ENCODE measurements around the gene HSF2. TPM values are rescaled to one million over a fixed set of nuclear protein-coding genes. Genes with fewer than 3 reads are reported as not detected.

The HSF2 gene
- total and polyA plus RNA-seq, 2 experiments from 2014 or later: 10.0 to 18.1 TPM

- Histone ChIP-seq H3K9me2 (ENCODE audit: insufficient read depth) (no peaks in the 10 kb centered on the region), H4K20me1 (replicated peaks; ENCODE audit: insufficient read depth) (peaks cover 18% of the 10 kb centered on the region; the same call in 1 of the 2 replicates), H3K79me2 (replicated peaks; ENCODE audit: insufficient read depth) (peaks cover 53% of the 10 kb centered on the region), H3K27me3 (ENCODE audit: insufficient read depth) (no peaks in the 10 kb centered on the region), H3K4me1 (ENCODE audit: insufficient read depth) (peaks cover 22% of the 10 kb centered on the region), H3K4me3 (no peak overlapping the region), H3K4me2 (no peak overlapping the region), H3K36me3 (ENCODE audit: insufficient read depth) (no peaks in the 10 kb centered on the region), H2AFZ (no peak overlapping the region), H3K27ac (ENCODE audit: low read depth) (no peak overlapping the region), H3F3A (replicated peaks; ENCODE audit: low read depth) (no peaks in the 10 kb centered on the region)
- Mint-ChIP-seq H3K4me1 (peaks cover 31% of the 10 kb centered on the region), H3K4me3 (no peak overlapping the region), H3K27ac (no peak overlapping the region), H3K9me3 (no peaks in the 10 kb centered on the region), H3K36me3 (ENCODE audit: low read depth) (peaks cover 18% of the 10 kb centered on the region), H3K27me3 (ENCODE audit: insufficient read depth, low read depth, poor library complexity) (no peaks in the 10 kb centered on the region)
- no peak for TF ChIP-seq STAT1 (IDR thresholded peaks at IDR 0.05; ENCODE audit: unreplicated experiment)
- TF ChIP-seq, protein P1, sequence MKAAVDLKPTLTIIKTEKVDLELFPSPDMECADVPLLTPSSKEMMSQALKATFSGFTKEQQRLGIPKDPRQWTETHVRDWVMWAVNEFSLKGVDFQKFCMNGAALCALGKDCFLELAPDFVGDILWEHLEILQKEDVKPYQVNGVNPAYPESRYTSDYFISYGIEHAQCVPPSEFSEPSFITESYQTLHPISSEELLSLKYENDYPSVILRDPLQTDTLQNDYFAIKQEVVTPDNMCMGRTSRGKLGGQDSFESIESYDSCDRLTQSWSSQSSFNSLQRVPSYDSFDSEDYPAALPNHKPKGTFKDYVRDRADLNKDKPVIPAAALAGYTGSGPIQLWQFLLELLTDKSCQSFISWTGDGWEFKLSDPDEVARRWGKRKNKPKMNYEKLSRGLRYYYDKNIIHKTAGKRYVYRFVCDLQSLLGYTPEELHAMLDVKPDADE (IDR thresholded peaks at IDR 0.05): no peak
- TF ChIP-seq JUNB (IDR thresholded peaks at IDR 0.05; ENCODE audit: unreplicated experiment): no peak
- no peak for TF ChIP-seq CREB1 (CRISPR knock-in tag; IDR thresholded peaks at IDR 0.05; ENCODE audit: low read depth)
- TF ChIP-seq ZNF462 (CRISPR knock-in tag; IDR thresholded peaks at IDR 0.05): no peak
- no peak for TF ChIP-seq ZNF114 (CRISPR knock-in tag; IDR thresholded peaks at IDR 0.05)
- no peak for TF ChIP-seq POLR2AphosphoS5 (IDR thresholded peaks at IDR 0.05; ENCODE audit: low read depth)
- no peak for TF ChIP-seq EZH2 (IDR thresholded peaks at IDR 0.05; ENCODE audit: low read depth, unreplicated experiment)
- no peak for TF ChIP-seq CTCF (conservative IDR thresholded peaks at IDR 0.05; ENCODE audit: low read depth in 2 of 2)
- TF ChIP-seq, protein P2, sequence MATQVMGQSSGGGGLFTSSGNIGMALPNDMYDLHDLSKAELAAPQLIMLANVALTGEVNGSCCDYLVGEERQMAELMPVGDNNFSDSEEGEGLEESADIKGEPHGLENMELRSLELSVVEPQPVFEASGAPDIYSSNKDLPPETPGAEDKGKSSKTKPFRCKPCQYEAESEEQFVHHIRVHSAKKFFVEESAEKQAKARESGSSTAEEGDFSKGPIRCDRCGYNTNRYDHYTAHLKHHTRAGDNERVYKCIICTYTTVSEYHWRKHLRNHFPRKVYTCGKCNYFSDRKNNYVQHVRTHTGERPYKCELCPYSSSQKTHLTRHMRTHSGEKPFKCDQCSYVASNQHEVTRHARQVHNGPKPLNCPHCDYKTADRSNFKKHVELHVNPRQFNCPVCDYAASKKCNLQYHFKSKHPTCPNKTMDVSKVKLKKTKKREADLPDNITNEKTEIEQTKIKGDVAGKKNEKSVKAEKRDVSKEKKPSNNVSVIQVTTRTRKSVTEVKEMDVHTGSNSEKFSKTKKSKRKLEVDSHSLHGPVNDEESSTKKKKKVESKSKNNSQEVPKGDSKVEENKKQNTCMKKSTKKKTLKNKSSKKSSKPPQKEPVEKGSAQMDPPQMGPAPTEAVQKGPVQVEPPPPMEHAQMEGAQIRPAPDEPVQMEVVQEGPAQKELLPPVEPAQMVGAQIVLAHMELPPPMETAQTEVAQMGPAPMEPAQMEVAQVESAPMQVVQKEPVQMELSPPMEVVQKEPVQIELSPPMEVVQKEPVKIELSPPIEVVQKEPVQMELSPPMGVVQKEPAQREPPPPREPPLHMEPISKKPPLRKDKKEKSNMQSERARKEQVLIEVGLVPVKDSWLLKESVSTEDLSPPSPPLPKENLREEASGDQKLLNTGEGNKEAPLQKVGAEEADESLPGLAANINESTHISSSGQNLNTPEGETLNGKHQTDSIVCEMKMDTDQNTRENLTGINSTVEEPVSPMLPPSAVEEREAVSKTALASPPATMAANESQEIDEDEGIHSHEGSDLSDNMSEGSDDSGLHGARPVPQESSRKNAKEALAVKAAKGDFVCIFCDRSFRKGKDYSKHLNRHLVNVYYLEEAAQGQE (IDR thresholded peaks at IDR 0.05; ENCODE audit: unreplicated experiment): no peak
- no peak for TF ChIP-seq ZNF331 (CRISPR knock-in tag; IDR thresholded peaks at IDR 0.05; ENCODE audit: low read depth)
- no peak for TF ChIP-seq EZH2phosphoT487 (IDR thresholded peaks at IDR 0.05; ENCODE audit: unreplicated experiment)
- no peak for TF ChIP-seq NANOG (IDR thresholded peaks at IDR 0.05; ENCODE audit: borderline replicate concordance)
- DNase-seq (ENCODE audit: low spot score) (no peak), ATAC-seq (no peak)
These were observed 58.6 kb downstream of the HSF2 start for GRCh38 chr6:122458087-122458486.
